PFSK-1 (cell line): ENCODE data around the gene SEPSECS.

Experiments
- POLR2AphosphoS5 ChIP-seq: IDR thresholded peaks from 2 replicates; pipeline ENCODE4 v1.6.1; 2012; ENCODE audit warnings: low read depth, mild to moderate bottlenecking, control low read depth, low read length, moderate library complexity
- REST ChIP-seq, 2 experiments: IDR thresholded peaks; 2 replicates each; pipeline versions ENCODE4 v1.6.1 to v1.8.0; 2011 to 2012; ENCODE audit warnings: low read depth in 2 of 2, low read length in 2 of 2, control low read depth in 1 of 2, inconsistent platforms in 1 of 2, mild to moderate bottlenecking in 1 of 2, moderate library complexity in 1 of 2; ENCODE audit not compliant: insufficient read depth in 1 of 2
- TAF1 ChIP-seq: IDR thresholded peaks from 2 replicates; pipeline ENCODE4 v1.6.1; 2012; ENCODE audit warnings: low read length, control low read depth, borderline replicate concordance; ENCODE audit not compliant: insufficient read depth

GRCh38 chr4:25107827-25108516, 52.3 kb downstream of the SEPSECS start:
- TF ChIP-seq REST (IDR thresholded peaks at IDR 0.05; ENCODE audit: insufficient read depth in 1 of 2, low read depth in 2 of 2, low read length in 2 of 2), result no peak
- TF ChIP-seq TAF1, result no peak
- TF ChIP-seq POLR2AphosphoS5, result no peak
